ENCODE measurements around the gene OGFOD1.

The OGFOD1 gene

DNA sequence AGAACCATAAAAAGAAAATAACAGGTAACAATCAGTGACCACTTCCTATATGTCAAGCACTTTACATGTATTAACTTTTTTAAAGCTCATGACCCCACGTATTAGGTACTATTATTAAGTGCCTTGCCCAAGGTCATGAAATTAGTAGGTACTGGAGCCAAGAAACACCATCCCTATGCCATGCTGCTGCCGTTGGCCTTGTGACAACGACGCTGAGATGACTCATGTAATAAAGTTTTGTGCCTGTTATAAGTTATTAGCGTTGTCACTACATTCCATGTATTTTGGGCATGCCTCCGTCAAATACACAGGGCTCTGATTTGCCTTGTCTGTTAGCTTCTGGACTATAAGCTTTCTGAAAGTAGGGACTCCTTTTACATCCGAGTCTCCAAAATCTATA, 67.1 kb downstream of the OGFOD1 start:
- Histone ChIP-seq H3K4me3 (ENCODE audit: low read length) (no peak overlapping the region), H3K27me3 (ENCODE audit: control insufficient read depth, insufficient read depth, low read length) (no peaks in the 10 kb centered on the region), H3K9ac (ENCODE audit: low read length) (no peak overlapping the region), H3K36me3 (ENCODE audit: control insufficient read depth, insufficient read depth, low read length) (no peaks in the 10 kb centered on the region), H3K4me1 (ENCODE audit: control insufficient read depth, insufficient read depth, low read length) (peaks cover 14% of the 10 kb centered on the region), H3K9me3 (ENCODE audit: control insufficient read depth, low read length) (no peaks in the 10 kb centered on the region)

DNA sequence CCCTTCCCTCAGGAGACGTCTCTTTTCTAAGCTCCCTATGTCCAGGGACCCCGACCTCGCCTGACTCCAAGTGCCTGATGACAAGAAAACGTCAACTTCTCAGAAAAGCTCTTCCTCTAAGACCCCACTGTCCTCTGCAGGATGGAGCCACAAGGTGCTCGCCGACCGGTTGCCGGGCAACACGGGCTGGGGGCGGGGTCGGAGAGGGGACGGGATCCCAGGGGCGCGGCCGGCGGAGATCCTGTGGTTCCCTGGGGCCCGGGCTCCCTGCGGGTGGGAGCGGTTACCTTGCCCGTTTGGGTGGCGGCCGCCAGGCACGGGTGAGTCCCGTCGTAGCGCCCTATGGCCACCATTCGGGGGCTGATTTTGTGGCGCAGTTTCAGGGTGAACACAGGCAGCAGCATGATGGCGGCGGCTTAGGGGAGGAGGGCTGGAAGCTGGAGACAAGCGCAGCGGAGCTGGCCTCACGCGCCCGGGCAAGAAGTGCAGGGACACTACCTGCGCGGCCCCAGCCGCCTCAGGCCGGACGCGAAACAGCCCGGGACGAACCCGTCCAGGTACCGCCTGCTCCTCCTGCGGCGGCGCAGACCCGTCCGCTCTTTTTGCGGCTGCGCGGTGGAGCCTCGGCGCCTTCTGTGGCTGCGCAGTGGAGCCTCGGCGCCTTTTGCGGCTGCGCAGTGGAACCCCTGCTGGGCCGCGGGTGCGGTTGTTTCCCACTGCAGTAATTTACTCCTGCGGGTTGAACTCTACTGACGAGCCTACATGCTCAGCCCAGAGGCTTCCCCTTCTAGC, 68.3 kb downstream of the OGFOD1 start, which contains the start of gene BBS2:
TSS of gene BBS2 (minus strand) at position 566 of the 792 bp plus-strand sequence. CDS start at position 404, 162 bp downstream.
- Histone ChIP-seq H3K36me3 (ENCODE audit: control insufficient read depth, insufficient read depth, low read length) (no peaks in the 10 kb centered on the region), H3K9me3 (ENCODE audit: control insufficient read depth, low read length) (no peaks in the 10 kb centered on the region), H3K9ac (ENCODE audit: low read length) (peak within 1 kb of the TSS; percentile 72), H3K4me1 (ENCODE audit: control insufficient read depth, insufficient read depth, low read length) (peaks cover 7% of the 10 kb centered on the region), H3K4me3 (ENCODE audit: low read length) (peak within 1 kb of the TSS; percentile 62), H3K27me3 (ENCODE audit: control insufficient read depth, insufficient read depth, low read length) (no peaks in the 10 kb centered on the region)

DNA sequence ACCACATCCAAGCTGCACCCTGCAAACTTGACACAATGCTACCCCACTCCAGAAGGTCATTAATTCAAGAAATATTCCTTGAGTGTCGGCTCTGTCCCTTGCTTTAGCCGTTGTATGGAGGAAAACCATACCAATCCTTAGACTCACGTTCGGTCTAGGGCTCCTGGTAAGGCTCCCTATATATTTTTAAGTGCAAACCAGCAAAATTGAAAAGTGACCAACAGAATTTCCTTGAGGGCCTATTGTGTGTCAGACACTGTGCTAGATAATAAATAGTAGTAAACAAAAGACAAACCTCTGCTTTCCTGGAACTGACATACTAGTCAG, 68.9 kb downstream of the OGFOD1 start:
- no peaks in the 10 kb centered on the region for H3K36me3 ChIP-seq (ENCODE audit: control insufficient read depth, insufficient read depth, low read length)
- H3K4me3 ChIP-seq (ENCODE audit: low read length), result peak overlapping the region; percentile 62
- no peaks in the 10 kb centered on the region for H3K27me3 ChIP-seq (ENCODE audit: control insufficient read depth, insufficient read depth, low read length)
- H3K9ac ChIP-seq (ENCODE audit: low read length), result peak overlapping the region; percentile 72
- H3K9me3 ChIP-seq (ENCODE audit: control insufficient read depth, low read length), result no peaks in the 10 kb centered on the region
- peaks cover 7% of the 10 kb centered on the region for H3K4me1 ChIP-seq (ENCODE audit: control insufficient read depth, insufficient read depth, low read length)

DNA sequence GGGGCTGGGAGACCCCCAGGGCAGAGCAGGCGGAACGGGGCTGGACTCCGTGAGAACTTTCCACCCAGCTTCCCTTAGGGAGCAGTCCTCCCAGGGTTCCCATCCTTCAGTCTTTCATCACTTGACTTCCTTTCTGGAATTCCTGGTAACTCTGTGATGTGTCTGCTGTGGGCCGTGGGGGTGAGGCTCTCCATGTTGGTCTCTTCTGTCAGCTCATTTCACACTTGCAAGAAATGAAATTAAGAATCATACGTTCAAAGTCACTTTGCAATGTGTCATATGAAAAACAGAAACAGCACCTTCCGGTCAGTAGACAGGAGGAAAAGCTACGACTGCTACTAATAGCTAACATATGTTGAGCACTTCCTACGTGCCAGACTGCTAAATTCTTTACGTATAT, 73.9 kb downstream of the OGFOD1 start:
- Histone ChIP-seq H3K9me3 (ENCODE audit: control insufficient read depth, low read length) (no peaks in the 10 kb centered on the region), H3K36me3 (ENCODE audit: control insufficient read depth, insufficient read depth, low read length) (no peaks in the 10 kb centered on the region), H3K9ac (ENCODE audit: low read length) (no peak overlapping the region), H3K4me1 (ENCODE audit: control insufficient read depth, insufficient read depth, low read length) (peaks cover 3% of the 10 kb centered on the region), H3K27me3 (ENCODE audit: control insufficient read depth, insufficient read depth, low read length) (no peaks in the 10 kb centered on the region), H3K4me3 (ENCODE audit: low read length) (no peak overlapping the region)
